ENCODE data around the gene CFAP46.

The CFAP46 gene

GRCh38 chr10:132810807-132811700 is 131.3 kb downstream of the CFAP46 start:
- H3K9me3 ChIP-seq (ENCODE audit: low read length), result no peaks in the 10 kb centered on the region
- H3K27me3 ChIP-seq (ENCODE audit: control insufficient read depth in 1 of 2, insufficient read depth in 2 of 2, low read length in 2 of 2), result peaks cover 0 to 12% of the 10 kb centered on the region in 2 donors
- no peaks in the 10 kb centered on the region for H3K4me1 ChIP-seq (ENCODE audit: insufficient read depth, low read length)
- no peaks in the 10 kb centered on the region for H3K36me3 ChIP-seq (ENCODE audit: insufficient read depth, low read length)
- no peak overlapping the region for H3K9ac ChIP-seq (ENCODE audit: low read length)
- no peak overlapping the region for H3K4me3 ChIP-seq (ENCODE audit: low read depth in 1 of 2, low read length in 2 of 2)
- no peak overlapping the region for H3K27ac ChIP-seq (ENCODE audit: low read depth, low read length)

DNA sequence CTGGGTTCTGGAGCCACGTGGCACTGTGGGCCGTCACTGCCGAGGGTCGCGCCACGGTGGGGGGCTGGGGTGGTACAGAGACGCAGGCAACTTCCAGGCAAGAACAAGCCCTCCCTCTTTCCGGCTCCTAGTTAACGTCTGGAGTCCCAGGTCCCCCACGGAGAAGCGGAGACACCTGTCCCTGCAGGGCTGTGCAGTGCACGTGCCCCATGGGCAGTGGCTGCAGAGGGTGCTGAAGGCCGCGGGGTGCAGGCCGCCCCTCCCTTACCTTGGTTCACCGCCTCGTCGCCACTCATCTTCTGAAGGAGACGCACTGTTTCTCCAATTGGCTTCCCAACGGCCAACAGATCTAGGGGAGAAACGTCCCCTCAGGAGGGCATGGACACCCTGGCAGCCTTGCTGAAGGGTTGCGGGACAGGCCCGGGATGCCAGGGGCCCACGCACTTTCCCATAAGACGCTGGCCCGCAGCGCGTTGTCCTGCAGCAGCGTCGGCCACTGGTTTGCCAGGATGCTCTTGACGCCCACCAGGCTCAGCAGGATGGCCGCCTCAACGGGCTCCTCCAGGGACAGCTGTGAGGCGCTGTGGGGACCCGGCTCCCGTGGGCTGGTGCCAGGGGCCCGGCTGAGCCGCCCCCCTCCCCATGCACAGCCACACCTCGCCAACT is 132.1 kb downstream of the CFAP46 start:
- Histone ChIP-seq H3K9ac (ENCODE audit: low read length) (no peak overlapping the region), H3K4me3 (ENCODE audit: low read depth in 1 of 2, low read length in 2 of 2) (no peak overlapping the region), H3K27me3 (ENCODE audit: control insufficient read depth in 1 of 2, insufficient read depth in 2 of 2, low read length in 2 of 2) (peaks cover 0 to 12% of the 10 kb centered on the region in 2 donors), H3K27ac (ENCODE audit: low read depth, low read length) (no peak overlapping the region), H3K36me3 (ENCODE audit: insufficient read depth, low read length) (no peaks in the 10 kb centered on the region), H3K9me3 (ENCODE audit: low read length) (no peaks in the 10 kb centered on the region), H3K4me1 (ENCODE audit: insufficient read depth, low read length) (no peaks in the 10 kb centered on the region)

DNA sequence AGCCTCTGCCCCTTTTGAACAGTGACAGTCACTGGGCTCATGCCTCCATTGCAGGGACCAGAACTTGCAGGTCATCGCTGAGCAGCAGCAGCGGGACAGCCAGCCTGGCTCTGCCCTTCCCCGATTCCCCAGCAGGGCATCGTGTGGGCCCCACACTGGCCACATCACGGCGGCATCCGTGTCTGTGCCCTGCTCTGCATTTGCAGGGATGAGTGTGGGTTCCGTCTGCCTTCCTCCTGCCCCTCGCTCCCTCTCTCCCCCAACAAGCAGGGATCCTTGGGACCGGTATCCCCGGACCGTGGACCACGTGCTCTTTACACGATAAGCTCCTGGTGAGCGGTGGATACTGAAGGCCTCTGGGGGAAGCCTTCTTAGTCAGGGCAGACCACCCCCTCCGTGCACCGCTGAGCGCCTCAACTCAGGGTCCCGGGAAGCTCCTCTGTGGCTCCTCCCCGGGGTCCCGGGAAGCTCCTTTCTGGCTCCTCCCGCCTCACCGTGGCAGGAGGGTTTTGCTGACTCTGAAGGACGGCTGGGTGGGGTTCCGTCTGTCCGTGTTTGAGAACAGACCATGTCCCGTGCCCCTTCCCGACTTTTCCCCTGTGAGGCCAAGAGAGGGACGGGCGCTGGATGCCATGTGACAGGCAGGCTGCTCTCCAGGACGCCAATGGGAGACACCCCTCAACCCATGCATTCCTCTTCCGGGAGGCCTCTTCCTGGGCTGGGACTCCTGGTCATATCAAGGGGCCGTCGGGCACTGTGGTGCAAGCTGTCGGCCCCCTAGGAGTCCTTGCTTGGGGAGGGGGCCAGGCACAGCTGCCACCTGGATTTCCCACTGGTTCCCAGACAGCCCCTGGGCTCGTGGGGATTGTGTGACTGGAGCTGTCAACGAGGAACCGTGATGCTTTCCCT is 132.9 kb downstream of the CFAP46 start:
- Histone ChIP-seq H3K36me3 (ENCODE audit: insufficient read depth, low read length) (no peaks in the 10 kb centered on the region), H3K9me3 (ENCODE audit: low read length) (no peaks in the 10 kb centered on the region), H3K27me3 (ENCODE audit: control insufficient read depth in 1 of 2, insufficient read depth in 2 of 2, low read length in 2 of 2) (peaks cover 0 to 13% of the 10 kb centered on the region in 2 donors), H3K27ac (ENCODE audit: low read depth, low read length) (no peak overlapping the region), H3K9ac (ENCODE audit: low read length) (no peak overlapping the region), H3K4me3 (ENCODE audit: low read depth in 1 of 2, low read length in 2 of 2) (no peak overlapping the region), H3K4me1 (ENCODE audit: insufficient read depth, low read length) (no peaks in the 10 kb centered on the region)

- no peaks in the 10 kb centered on the region for H3K4me1 ChIP-seq (ENCODE audit: insufficient read depth, low read length)
- H3K9me3 ChIP-seq (ENCODE audit: low read length), result no peaks in the 10 kb centered on the region
- H3K9ac ChIP-seq (ENCODE audit: low read length), result no peak overlapping the region
Measured at GRCh38 chr10:132808383-132809231, 133.8 kb downstream of the CFAP46 start.

GRCh38 chr10:132807621-132808049 is 134.7 kb downstream of the CFAP46 start:
- H3K36me3 ChIP-seq (ENCODE audit: insufficient read depth, low read length), result no peaks in the 10 kb centered on the region
- no peak overlapping the region for H3K9ac ChIP-seq (ENCODE audit: low read length)
- H3K4me3 ChIP-seq (ENCODE audit: low read depth in 1 of 2, low read length in 2 of 2), result no peak overlapping the region
- no peaks in the 10 kb centered on the region for H3K9me3 ChIP-seq (ENCODE audit: low read length)
- no peak overlapping the region for H3K27ac ChIP-seq (ENCODE audit: low read depth, low read length)
- no peaks in the 10 kb centered on the region for H3K4me1 ChIP-seq (ENCODE audit: insufficient read depth, low read length)
- peaks cover 0 to 4% of the 10 kb centered on the region in 2 donors for H3K27me3 ChIP-seq (ENCODE audit: control insufficient read depth in 1 of 2, insufficient read depth in 2 of 2, low read length in 2 of 2)

More at GRCh38 chr10:132808383-132809231, 133.8 kb downstream of the CFAP46 start:
- Histone ChIP-seq H3K27ac (ENCODE audit: low read depth, low read length) (no peak overlapping the region), H3K4me3 (ENCODE audit: low read depth in 1 of 2, low read length in 2 of 2) (no peak overlapping the region), H3K36me3 (ENCODE audit: insufficient read depth, low read length) (no peaks in the 10 kb centered on the region), H3K27me3 (ENCODE audit: control insufficient read depth in 1 of 2, insufficient read depth in 2 of 2, low read length in 2 of 2) (peaks cover 0 to 5% of the 10 kb centered on the region in 2 donors)

DNA sequence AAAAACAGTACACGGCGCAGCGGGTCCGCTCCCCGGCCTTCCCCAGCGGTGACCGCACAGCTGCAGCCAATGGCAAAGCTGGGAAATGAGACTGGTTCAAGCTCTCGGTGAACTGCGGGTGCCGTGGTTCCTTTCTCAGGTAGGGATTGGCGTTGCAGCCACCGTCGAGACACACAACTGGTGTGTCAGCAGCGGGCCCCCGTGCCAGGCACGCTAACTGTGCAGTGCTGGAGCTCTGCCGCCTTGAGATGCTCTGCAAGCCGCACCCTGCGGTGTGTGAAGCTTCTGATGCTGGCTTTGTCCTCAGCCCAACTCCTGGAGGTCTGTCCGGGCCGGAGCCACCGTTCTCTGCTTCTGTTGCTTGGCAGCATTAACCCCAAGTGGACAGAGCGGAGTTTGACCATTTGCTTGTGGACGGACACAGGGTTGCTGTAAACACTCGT is 135.8 kb downstream of the CFAP46 start:
- Histone ChIP-seq H3K36me3 (ENCODE audit: insufficient read depth, low read length) (no peaks in the 10 kb centered on the region), H3K4me3 (ENCODE audit: low read depth in 1 of 2, low read length in 2 of 2) (no peak overlapping the region), H3K27ac (ENCODE audit: low read depth, low read length) (no peak overlapping the region), H3K9me3 (ENCODE audit: low read length) (no peaks in the 10 kb centered on the region), H3K4me1 (ENCODE audit: insufficient read depth, low read length) (no peaks in the 10 kb centered on the region), H3K9ac (ENCODE audit: low read length) (no peak overlapping the region), H3K27me3 (ENCODE audit: control insufficient read depth in 1 of 2, insufficient read depth in 2 of 2, low read length in 2 of 2) (peaks cover 0 to 4% of the 10 kb centered on the region in 2 donors)

- H3K36me3 ChIP-seq (ENCODE audit: insufficient read depth, low read length), result no peaks in the 10 kb centered on the region
- peaks cover 0 to 4% of the 10 kb centered on the region in 2 donors for H3K27me3 ChIP-seq (ENCODE audit: control insufficient read depth in 1 of 2, insufficient read depth in 2 of 2, low read length in 2 of 2)
- no peak overlapping the region for H3K9ac ChIP-seq (ENCODE audit: low read length)
- no peaks in the 10 kb centered on the region for H3K9me3 ChIP-seq (ENCODE audit: low read length)
- no peak overlapping the region for H3K27ac ChIP-seq (ENCODE audit: low read depth, low read length)
- H3K4me3 ChIP-seq (ENCODE audit: low read depth in 1 of 2, low read length in 2 of 2), result no peak overlapping the region
- H3K4me1 ChIP-seq (ENCODE audit: insufficient read depth, low read length), result no peaks in the 10 kb centered on the region
Measured at GRCh38 chr10:132806110-132806509, 136.3 kb downstream of the CFAP46 start.

- Histone ChIP-seq H3K4me1 (ENCODE audit: insufficient read depth, low read length) (no peaks in the 10 kb centered on the region), H3K27me3 (ENCODE audit: control insufficient read depth in 1 of 2, insufficient read depth in 2 of 2, low read length in 2 of 2) (peaks cover 0 to 4% of the 10 kb centered on the region in 2 donors), H3K9me3 (ENCODE audit: low read length) (no peaks in the 10 kb centered on the region), H3K36me3 (ENCODE audit: insufficient read depth, low read length) (no peaks in the 10 kb centered on the region), H3K4me3 (ENCODE audit: low read depth in 1 of 2, low read length in 2 of 2) (no peak overlapping the region), H3K9ac (ENCODE audit: low read length) (no peak overlapping the region), H3K27ac (ENCODE audit: low read depth, low read length) (no peak overlapping the region)
Measured at GRCh38 chr10:132805599-132805998, 136.8 kb downstream of the CFAP46 start.

DNA sequence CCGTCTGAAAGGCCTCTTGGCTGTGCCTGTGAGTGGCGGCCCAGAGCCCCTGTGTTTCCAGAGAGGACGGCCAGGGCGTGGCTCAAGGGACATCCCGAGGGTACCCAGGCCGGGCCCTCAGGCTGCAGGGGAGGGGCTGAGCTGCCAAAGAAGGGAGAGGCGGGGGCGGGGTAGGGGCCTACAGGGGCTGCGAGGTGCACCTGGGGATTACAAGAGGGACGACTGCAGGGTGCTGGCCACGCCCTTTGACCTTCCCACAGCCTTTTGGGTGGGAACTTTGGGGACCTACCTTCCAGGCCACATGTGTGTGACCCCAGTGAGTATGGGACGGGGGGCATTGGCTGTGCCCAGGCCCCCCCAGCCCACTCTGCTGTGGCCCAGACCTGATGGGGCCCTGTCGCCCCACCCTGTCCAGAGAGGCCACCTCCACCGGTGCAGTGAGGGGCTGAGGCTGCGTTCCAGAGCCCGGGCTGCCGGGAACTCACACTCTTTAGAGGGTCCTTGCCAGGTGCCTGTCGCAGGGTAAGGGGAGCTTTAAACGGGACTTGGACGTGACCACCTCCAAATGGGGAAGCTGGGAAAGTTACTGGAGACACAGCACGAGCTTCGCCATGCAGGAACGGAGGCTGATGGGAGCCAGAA is 137.5 kb downstream of the CFAP46 start:
- Histone ChIP-seq H3K9ac (ENCODE audit: low read length) (no peak overlapping the region), H3K27me3 (ENCODE audit: control insufficient read depth in 1 of 2, insufficient read depth in 2 of 2, low read length in 2 of 2) (peaks cover 0 to 4% of the 10 kb centered on the region in 2 donors), H3K36me3 (ENCODE audit: insufficient read depth, low read length) (no peaks in the 10 kb centered on the region), H3K9me3 (ENCODE audit: low read length) (no peaks in the 10 kb centered on the region), H3K27ac (ENCODE audit: low read depth, low read length) (no peak overlapping the region), H3K4me1 (ENCODE audit: insufficient read depth, low read length) (no peaks in the 10 kb centered on the region), H3K4me3 (ENCODE audit: low read depth in 1 of 2, low read length in 2 of 2) (no peak overlapping the region)

DNA sequence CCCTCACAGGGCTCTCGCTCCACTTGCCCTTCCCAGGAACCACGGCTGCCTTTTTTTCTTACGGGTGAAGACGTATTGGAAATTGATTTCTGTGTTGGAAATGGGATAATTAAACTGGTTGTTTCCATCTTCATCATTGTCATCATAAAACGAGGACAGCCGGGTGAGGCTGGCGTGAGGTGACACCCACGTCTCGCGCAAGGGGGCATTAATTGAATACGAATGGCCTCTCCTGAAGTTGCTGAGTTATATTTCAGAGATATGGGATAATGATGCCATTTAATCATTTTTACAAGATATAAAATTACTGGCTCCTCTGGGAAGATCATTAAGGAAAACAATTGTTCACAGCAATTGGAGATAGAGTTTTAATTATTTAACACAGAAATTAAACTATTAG is 138.1 kb downstream of the CFAP46 start:
- Histone ChIP-seq H3K9ac (ENCODE audit: low read length) (no peak overlapping the region), H3K27me3 (ENCODE audit: control insufficient read depth in 1 of 2, insufficient read depth in 2 of 2, low read length in 2 of 2) (peaks cover 0 to 4% of the 10 kb centered on the region in 2 donors), H3K9me3 (ENCODE audit: low read length) (no peaks in the 10 kb centered on the region), H3K36me3 (ENCODE audit: insufficient read depth, low read length) (no peaks in the 10 kb centered on the region), H3K27ac (ENCODE audit: low read depth, low read length) (no peak overlapping the region), H3K4me3 (ENCODE audit: low read depth in 1 of 2, low read length in 2 of 2) (no peak overlapping the region), H3K4me1 (ENCODE audit: insufficient read depth, low read length) (no peaks in the 10 kb centered on the region)
